Activated CD4-positive, alpha-beta T cell treated with anti-CD3 and anti-CD28 coated beads for 48 hours (primary cell): ENCODE measurements around the gene MYCBPAP.

ENCODE experiments used
- DNase-seq: peaks from one replicate; pipeline ENCODE4 v3.0.0-alpha.2; 2020

MYCBPAP gene

GRCh38 chr17:50537721-50538548, 29.7 kb downstream of the MYCBPAP start:
- no peak for DNase-seq

- no peak for DNase-seq
Observed at GRCh38 chr17:50538549-50539410, 30.5 kb downstream of the MYCBPAP start.

- no peak for DNase-seq
Observed at GRCh38 chr17:50539762-50540559, 31.7 kb downstream of the MYCBPAP start.

- DNase-seq = no peak
Observed at GRCh38 chr17:50540560-50541401, 32.5 kb downstream of the MYCBPAP start.

DNA sequence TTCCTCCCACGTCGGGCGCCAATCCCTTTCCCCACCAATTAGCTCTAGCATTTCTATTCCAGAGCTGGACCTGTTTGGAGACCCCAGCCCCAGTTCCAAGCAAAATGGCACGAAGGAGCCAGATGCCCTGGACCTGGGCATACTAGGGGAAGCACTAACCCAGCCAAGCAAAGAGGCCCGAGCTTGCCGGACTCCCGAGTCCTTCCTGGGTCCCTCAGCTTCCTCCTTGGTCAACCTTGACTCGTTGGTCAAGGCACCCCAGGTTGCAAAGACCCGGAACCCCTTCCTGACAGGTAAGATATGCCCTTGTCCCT, 33.1 kb downstream of the MYCBPAP start:
- no peak for DNase-seq

GRCh38 chr17:50541716-50542688, 33.8 kb downstream of the MYCBPAP start:
- DNase-seq = peak; percentile 87

GRCh38 chr17:50542795-50543774, 34.8 kb downstream of the MYCBPAP start:
- no peak for DNase-seq

- no peak for DNase-seq
Observed at GRCh38 chr17:50544516-50544915, 36.3 kb downstream of the MYCBPAP start.

GRCh38 chr17:50545311-50545710, 37.1 kb downstream of the MYCBPAP start:
- no peak for DNase-seq

DNA sequence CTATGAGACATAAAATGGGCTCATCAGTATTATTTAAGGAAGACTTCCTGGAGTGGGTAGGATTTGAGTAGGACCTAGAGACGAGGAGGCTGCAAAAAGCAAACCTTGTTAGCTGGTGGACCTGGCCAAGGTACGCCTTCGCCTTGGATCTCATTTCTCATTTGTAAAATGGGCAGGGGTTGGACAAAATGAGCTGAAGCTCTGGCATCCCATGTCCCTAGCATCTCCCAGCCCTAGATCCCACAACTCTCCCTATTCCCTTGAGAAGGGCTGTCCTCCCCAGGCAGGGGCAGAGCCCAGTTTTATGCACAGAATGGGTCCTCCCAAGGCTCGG, 38.4 kb downstream of the MYCBPAP start:
- DNase-seq = no peak

GRCh38 chr17:50547035-50547735, 38.9 kb downstream of the MYCBPAP start, which contains the start of gene SPATA20:
Gene SPATA20, plus strand, starts transcription at chr17:50547174. Its CDS starts 35 bp downstream, at chr17:50547209.
- peak; percentile 93 for DNase-seq

GRCh38 chr17:50547736-50548083, 39.5 kb downstream of the MYCBPAP start:
- DNase-seq = no peak

DNA sequence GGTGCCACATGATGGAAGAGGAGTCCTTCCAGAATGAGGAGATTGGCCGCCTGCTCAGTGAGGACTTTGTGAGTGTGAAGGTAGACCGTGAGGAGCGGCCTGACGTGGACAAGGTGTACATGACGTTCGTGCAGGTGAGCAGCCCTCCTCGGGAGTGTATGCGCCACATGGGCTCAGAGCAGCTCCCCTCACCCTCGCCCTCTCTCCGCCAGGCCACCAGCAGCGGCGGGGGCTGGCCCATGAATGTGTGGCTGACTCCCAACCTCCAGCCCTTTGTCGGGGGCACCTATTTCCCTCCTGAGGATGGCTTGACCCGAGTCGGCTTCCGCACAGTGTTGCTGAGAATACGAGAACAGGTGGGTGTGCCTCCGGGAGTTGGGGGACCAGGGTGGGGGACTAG, 40.6 kb downstream of the MYCBPAP start:
- no peak for DNase-seq

- DNase-seq = no peak
Observed at GRCh38 chr17:50549256-50549941, 41.2 kb downstream of the MYCBPAP start.

GRCh38 chr17:50549969-50550368, 41.7 kb downstream of the MYCBPAP start:
- no peak for DNase-seq

- no peak for DNase-seq
Observed at GRCh38 chr17:50550661-50551432, 42.6 kb downstream of the MYCBPAP start.

GRCh38 chr17:50551433-50551815, 43.2 kb downstream of the MYCBPAP start:
- DNase-seq = no peak

- no peak for DNase-seq
Observed at GRCh38 chr17:50551884-50552283, 43.6 kb downstream of the MYCBPAP start.
